ENCODE data around the gene SPDYE3. TPM values are rescaled to one million over a fixed set of nuclear protein-coding genes. Genes with fewer than 3 reads are reported as not detected.
"Not testable (repeated sequence)": the region's sequence is repeated elsewhere in the genome, so short reads cannot be mapped to it uniquely, and the experiment has no call there.

SPDYE3 gene, protein sequence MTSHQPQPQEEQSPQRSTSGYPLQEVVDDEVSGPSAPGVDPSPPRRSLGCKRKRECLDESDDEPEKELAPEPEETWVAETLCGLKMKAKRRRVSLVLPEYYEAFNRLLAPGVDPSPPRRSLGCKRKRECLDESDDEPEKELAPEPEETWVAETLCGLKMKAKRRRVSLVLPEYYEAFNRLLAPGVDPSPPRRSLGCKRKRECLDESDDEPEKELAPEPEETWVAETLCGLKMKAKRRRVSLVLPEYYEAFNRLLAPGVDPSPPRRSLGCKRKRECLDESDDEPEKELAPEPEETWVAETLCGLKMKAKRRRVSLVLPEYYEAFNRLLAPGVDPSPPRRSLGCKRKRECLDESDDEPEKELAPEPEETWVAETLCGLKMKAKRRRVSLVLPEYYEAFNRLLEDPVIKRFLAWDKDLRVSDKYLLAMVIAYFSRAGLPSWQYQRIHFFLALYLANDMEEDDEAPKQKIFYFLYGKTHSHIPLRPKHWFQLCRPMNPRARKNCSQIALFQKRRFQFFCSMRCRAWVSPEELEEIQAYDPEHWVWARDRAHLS
- total RNA-seq = not detected in 2 replicates
- polyA plus RNA-seq (2012) = 5.0 TPM

DNA sequence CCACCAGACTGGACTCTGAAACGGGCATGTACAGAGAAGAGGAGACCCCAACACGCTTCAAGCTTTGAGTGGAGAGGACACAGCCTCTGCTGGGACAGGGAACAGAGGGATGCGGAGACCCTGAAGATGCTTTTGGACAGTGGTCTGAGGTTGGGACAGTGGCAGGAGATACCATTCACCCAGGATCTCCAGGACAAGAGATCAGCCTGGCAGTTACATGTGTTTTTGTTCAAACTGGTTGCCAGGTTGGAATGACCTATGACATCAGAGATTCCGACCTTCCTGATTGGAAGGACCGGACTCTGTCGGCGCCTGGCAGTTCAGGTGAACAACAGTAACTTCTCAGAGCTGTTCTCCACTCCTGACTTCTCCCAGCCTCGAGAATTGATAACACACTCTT lies at the start of gene SPDYE3:
SPDYE3 (plus strand) TSS at position 301 of the 400 bp plus-strand sequence. CDS start 184 bp downstream, outside the sequence.
- DNase-seq (ENCODE audit: low read depth) = not testable (repeated sequence)

DNA sequence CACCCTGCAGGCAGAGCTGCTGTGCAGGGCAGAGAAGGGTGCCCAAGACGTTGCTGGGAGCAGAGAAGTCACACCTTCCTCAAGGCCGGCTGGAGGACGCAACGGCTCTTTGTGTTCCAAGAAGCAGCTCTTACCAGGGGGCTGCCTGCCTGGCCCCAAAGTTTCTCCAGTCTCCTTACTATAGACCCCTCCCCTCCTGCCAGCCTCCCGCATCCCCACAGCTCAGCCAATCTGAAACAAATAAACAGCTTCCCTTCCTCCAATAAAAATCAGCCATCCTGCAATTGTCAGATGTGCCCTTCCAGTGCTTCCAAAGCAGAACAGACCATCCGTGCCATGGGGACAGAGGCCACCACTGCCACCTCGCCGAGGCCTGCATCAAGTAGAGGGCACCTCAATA lies 47.5 kb upstream of the SPDYE3 start:
- DNase-seq (ENCODE audit: low read depth) = not testable (repeated sequence)

DNA sequence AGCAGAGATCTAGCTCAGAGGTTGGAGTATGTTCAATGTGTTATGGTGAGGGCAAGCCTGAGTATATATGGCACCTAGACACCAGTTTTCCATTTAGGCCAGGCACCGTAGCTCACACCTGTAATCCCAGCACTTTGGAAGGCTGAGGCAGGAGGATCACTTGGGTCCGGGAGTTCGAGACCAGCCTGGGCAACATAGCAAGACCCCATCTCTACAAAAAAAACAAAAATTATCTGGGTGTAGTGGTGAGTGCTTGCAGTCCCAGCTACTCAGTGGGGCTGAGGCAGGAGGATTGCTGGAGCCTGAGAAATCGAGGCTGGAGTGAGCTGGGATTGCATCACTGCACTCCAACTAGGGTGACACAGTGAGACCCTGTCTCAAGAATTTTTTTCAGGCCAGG lies 44.6 kb upstream of the SPDYE3 start:
- DNase-seq (ENCODE audit: low read depth) = not testable (repeated sequence)

DNA sequence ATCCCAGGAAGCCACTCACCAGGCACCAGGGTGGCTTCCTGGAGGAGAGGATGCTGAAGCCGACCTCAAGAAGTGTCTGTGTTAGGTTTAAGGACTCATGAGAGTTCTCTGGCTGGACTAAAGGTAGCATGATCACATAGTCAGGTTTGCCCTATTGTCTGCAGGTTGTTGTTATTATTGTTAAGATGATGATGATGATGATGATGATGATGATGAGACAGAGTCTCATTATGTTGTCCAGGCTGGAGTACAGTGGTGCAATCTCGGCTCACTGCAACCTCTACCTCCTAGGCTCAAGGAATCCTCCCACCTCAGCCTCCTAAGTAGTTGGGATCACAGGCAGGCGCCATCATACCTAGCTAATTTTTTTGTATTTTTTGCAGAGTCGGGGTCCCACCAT lies 43.3 kb upstream of the SPDYE3 start:
- DNase-seq (ENCODE audit: low read depth) = not testable (repeated sequence)

DNA sequence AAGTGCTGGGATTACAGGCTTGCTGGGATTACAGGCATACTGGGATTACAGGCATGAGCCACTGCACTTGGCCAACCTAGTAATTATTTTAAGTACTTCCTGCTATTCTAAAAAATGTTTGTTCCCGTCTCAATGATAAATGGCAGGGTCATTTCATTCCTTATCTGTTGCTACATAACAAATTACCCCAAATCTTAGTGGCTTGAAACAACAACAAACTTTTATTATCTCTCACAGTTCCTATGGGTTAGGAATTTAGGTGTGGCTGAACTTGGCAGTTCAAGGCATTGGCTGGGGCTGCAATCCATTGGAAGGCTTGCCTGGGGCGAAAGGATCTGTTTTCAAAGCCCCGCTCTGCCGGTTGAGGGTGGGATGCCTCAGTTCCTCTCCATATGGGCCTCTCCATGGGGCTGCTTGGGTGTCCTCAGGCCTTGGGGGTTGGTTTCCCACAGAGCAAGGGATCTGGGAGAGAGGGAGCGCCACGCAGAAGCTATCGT lies 42.8 kb upstream of the SPDYE3 start:
- not testable (repeated sequence) for DNase-seq (ENCODE audit: low read depth)

DNA sequence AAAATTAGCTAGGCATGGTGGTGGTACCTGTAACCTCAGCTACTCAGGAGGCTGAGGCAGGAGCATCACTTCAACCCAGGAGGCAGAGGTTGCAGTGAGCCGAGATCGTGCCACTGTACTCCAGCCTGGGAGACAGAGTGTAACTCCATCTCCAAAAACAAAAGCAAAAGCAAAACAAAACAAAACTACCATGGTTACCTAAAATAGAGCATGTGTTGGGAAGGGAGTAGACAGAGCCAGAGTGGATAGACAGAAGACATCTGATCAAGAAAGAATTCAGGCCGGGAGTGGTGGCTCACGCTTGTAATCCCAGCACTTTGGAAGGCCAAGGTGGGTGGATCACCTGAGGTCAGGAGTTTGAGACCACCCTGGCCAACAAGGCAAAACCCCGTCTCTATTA lies 41.7 kb upstream of the SPDYE3 start:
- peak; percentile 31 for DNase-seq (ENCODE audit: low read depth)

DNA sequence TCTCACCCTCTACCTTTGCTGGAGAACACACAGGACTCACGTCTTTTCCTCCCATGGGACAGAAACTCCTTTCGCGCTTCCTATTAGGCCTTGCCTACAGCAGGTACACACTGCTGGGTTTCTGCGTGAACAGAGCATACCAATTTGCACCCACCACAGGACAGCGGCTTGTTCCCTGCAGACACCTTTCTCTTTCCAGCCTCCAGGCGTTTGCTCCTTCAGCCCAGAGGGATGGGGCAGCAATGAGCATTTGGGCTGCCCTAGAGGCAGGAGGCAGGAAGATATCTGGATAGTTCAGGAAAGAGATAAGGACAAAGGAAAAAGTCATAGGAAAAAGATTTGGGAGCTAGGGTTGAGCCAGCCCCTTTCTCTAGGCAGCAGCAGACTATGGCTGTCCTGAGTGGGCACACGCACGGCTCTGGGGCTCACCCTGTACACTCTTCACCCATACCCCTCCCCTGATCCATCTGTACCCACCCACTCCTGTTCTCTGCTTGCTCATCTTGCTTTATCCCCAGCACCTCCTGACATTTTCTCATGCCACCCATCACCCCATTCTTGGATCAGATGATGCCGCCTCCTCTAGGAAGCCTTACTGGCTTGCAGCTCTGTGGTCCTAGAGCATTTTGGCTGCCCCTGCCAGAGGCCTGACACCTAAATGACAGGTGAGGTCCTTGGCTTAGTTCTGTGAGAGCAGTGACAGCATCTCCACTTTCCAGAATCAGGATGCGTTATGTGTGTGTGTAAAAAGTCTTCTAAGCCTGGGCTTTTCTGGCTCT lies 40.7 kb upstream of the SPDYE3 start:
- DNase-seq (ENCODE audit: low read depth) = no peak

DNA sequence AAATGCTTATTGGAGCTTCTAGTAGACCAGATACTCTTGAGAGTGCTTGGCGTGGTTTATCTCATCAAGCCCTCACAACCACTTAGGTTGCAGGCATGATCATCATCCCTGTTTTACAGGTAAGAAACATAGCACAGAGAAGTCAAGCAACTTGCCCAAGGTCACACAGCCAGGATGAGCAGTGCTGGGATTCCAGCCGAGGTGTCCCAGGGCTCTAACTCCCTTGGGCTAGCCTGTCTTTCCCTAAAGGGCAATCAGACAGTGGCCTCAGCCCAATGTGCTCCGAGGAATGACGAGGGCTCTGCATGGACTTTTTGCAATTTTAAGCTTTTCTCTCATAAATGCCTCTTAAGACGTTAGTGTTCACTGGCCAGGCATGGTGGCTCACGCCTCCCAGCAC lies 39.9 kb upstream of the SPDYE3 start:
- DNase-seq (ENCODE audit: low read depth) = no peak

DNA sequence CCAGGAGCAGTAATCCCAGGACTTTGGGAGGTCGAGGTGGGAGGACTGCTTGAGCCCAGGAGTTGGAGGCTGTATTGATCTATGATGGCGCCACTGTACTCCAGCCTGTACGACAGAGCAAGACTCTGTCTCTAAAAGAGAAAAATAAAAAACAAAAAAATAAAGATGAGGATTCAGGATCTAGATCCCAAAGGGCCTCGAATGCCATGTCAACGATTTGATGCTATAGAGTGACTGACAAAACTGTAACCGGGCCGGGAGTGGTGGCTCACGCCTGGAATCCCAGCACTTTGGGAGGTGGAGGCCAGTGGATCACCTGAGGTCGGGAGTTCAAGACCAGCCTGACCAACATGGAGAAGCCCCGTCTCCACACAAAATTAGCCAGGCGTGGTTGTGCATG lies 38.6 kb upstream of the SPDYE3 start:
- not testable (repeated sequence) for DNase-seq (ENCODE audit: low read depth)

DNA sequence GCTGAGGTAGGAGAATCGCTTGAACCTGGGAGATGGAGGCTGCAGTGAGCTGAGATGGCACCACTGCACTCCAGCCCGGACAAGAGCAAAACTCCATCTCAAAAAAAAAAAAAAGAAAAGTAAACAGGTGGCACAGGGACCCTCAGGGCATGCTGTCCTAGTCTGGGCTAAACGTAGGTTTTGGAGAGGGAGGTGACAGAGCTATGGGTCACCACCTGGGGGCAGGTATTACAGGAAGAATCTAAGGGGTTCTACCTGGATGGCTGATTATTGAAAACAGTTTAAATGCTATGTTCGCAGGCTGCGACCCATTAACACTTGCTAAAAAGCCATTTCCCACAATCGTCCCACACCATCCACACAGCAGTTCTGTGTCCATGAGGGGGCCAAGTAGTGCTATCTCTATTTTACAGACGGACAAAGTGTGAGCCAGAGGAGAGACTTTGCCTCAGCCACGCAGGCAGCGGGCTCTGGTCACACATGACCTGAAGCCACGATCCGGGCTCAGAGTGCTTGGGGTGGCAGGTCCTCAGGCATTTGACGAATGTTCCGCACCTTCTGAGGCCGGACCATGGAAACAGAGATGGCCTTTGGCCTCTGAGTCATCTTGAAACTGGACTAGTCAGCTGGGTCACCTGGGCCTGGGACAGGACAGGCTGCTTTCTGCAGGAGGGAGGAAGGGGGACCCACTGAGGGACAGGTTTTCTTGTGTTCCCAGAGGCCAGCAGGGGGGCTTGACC lies 38.0 kb upstream of the SPDYE3 start:
- DNase-seq (ENCODE audit: low read depth) = not testable (repeated sequence)

DNA sequence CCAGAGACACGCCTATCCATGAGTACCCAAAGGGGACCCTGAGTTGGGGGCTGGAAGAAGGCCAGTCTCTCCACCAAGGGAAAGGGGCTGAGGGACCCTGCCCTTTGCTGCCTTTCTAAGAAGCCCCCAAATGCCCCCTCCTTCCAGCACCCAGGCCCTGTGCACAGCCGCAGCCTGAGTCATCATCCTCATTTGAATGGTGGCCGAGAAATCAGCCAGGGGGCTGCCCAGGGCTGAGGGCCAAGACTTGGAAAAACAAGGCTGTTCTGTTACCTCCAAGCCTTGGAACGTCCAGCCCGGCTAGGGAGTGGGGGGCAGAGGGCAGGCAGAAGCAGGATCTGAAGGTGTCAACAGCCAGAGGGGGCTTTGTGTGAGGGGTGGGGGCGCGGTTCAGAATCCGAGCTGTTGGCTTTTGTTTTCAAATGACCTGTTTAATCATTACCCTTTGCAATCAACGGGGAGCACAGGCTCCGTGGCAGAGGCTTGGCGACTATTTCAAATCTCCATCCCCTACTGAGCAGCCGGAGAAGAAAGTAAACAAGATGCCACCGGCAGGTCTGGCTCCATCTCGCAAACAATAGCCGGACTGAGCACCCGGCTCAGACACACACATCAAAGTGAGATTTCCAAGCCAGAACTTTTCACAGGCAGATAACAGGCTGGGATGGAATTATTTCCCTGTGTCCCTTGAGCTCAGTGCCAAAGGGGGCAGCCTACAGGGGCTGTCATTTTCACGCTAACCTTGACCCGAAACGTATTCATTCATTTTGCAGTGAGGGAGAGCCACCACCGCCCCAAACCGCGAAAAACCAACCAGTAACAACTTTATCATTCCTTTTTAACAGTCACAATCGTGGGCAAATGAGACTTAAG lies 37.2 kb upstream of the SPDYE3 start:
- DNase-seq (ENCODE audit: low read depth) = not testable (repeated sequence)

DNA sequence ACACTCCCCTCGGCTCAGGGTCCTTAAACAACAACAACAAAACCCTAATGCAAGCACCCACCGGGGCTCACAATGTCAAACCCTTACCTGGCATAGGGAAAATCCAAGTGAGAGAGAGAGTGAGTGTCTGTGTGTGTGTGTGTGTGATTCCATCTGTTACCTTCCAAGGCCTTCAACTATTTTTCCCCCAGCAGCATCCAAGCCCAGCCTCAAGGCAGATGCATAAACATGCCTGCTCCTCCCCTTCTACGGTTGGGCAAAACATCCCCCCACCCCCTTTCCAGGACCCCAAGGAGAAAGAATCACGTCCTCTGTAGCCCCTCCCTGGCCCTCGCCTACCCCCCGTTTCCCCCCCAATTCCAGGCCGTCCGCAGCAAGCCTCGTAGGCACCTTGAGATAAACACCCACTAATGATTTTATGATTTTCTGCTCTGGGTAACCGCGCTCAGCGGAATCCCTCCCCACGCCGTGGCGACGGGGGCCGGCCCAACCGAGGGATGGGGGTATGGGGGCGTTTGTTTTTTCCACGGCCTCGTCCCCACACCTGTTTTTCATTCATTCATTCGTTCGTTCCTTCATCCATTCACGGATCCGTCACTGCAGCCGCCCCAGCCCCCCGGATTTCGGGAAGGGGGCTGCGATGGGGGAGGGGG lies 36.4 kb upstream of the SPDYE3 start:
- DNase-seq (ENCODE audit: low read depth) = peak; percentile 34

DNA sequence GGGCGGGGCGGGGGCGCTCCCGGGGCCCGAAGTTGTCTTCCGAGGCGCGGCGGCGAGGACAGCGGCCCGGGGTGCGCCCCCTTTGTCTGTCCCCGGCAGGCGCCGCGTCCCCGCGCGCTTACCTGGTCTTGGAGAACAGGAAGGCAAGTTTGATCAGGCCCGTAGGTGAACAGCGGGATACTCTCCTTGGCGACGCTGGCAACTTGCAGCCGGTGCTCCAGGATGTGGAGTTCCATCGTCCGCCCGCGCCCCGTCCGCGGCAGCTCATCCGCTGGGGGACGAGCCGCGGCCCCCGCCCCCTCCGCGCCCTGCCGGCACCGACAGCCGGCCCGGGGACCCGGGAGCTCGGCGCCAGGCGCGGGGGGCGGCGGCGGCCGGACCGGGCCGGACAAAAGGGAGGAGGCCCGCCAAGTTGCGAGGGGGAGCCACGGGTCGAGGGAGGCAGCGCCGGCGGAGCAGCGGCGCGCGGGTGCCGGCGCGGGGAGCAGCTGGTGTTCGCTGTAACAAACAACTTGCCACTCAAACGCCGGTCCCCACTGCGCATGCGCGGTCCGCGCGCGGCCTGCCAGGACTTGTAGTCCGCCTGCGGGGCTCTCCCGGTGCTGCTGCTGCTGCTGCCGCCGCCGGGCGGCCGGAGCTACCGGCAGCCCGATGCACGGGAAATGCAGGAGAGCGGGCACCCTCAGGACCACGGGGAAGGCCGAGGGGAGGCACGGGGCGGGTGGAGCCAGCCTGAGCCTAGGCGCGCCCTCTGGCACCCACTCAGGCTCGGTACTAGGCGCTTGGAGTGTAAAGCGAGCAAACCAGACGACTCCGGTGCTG lies 35.6 kb upstream of the SPDYE3 start:
- peak; percentile 99 for DNase-seq (ENCODE audit: low read depth)

DNA sequence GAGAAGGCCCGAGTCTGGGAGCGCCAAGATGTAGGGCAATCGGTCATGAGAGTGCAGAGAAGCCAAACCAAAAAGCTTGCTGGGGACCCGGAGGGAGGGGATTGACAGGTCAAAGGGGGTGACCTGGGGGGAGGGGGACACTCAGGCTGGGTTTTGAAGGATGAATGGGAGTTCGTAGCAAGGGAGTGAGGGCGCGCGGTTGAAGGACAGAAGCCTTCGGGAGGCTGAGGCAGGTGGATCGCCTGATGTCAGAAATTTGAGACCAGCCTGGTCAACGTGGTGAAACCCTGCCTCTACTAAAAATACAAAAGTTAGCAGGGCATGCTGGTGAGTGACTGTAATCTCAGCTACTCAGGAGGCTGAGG lies 35.0 kb upstream of the SPDYE3 start:
- peak; percentile 70 for DNase-seq (ENCODE audit: low read depth)

DNA sequence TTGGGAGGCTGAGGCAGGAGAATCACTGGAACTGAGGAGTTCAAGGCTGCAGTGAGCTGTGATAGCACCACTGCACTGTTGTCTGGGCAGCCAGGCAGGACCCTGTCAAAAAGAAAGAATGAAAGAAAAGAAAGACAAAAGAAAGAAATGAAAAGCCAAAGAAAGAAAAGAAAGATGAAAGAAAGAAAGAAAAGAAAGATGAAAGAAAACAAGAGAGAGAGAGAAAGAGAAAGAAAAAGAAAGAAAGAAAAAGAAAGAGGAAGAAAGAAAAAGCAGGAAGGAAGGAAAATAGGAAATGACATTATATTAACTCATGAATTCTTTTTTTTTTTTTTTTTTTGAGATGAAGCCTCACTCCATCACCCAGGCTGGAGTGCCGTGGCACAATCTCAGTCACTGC lies 32.4 kb upstream of the SPDYE3 start:
- no peak for DNase-seq (ENCODE audit: low read depth)

DNA sequence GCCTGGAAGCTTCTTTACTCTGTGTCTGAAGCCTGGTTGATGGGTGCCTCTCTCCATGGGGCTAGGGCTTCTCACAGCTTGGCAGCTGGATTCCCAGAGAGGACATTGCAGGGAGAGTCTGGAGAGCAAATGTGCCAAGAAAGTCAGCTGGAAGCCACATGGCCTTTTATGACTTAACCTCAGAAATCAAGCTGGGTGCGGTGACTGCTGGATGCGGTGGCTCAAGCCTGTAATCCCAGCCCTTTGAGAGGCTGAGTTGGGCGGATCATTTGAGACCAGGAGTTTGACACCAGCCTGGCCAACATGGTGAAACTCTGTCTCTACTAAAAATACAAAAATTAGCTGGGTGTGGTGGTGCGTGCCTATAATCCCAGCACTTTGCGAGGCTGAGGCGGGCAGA lies 31.4 kb upstream of the SPDYE3 start:
- DNase-seq (ENCODE audit: low read depth) = peak; percentile 55

DNA sequence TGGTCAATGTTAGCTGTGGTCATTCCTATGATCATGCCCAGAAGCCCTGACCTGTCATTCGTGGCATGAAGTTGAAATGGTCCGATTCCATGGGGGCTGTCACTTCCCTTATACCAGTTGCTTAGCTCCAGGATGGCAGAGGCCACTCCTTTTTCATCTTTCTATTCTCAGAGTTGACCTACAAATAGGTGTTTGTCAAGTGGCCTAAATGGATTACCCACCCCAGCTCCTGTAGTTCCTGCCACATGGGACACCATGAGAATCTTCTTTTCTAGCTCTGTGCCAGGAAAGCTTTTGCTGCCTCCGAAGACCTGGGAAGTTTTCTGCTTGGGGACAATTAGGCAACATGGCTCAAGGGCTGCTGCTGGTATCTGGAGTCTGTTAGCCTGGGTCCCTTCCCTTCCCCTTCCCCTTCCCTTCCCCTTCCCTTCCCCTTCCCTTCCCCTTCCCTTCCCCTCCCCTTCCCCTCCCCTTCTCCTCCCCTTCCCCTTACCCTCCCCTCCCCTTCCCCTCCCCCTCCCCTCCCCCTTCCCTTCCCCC lies 25.4 kb upstream of the SPDYE3 start:
- not testable (repeated sequence) for DNase-seq (ENCODE audit: low read depth)

DNA sequence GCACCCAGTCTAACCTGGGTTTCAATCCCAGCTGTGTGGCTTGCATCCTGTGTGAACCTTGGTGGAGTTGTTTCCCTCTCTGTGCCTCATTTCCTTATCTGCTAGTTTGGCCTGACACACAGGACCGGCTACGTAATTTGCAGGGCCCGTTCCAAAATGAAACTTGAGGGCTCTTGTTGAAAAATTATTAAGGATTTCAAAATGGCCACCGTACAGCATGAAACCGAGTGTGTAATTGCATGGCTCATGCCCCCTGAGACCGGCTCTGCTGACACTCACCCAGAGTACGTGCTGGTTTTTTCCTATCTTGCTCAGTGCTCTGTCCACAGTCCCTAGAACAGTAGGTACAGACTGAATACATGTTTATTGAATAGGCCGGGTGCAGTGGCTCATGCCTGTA lies 24.4 kb upstream of the SPDYE3 start:
- not testable (repeated sequence) for DNase-seq (ENCODE audit: low read depth)

All from myocyte (in vitro differentiated cells).